ENCODE results near the gene ERVFRD-1.
"Not testable (repeated sequence)": the region's sequence is repeated elsewhere in the genome, so short reads cannot be mapped to it uniquely, and the experiment has no call there.

Gene ERVFRD-1

DNA sequence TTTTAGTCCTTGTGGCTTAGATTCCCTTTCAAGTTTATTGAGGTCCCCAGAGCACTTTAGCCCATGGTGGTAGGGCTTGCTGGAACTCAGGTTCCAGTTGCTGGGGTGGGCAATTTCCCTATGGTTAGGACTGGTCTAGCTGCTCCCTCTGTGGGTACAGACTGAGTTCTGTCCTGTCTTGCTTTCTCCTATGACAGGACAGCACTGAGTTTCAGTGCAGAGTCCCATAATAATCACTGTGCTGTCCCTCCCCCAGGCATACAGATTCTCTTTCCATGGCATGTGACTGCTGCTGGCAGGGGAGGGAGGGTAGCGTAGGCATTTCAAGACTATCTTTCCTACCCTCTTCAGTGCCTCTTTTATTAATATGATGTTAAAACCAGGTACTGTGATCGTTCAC lies 17.1 kb upstream of the ERVFRD-1 start:
- no peak overlapping the region for H3K4me3 ChIP-seq (ENCODE audit: low read depth, low read length)
- TF ChIP-seq, protein P1, sequence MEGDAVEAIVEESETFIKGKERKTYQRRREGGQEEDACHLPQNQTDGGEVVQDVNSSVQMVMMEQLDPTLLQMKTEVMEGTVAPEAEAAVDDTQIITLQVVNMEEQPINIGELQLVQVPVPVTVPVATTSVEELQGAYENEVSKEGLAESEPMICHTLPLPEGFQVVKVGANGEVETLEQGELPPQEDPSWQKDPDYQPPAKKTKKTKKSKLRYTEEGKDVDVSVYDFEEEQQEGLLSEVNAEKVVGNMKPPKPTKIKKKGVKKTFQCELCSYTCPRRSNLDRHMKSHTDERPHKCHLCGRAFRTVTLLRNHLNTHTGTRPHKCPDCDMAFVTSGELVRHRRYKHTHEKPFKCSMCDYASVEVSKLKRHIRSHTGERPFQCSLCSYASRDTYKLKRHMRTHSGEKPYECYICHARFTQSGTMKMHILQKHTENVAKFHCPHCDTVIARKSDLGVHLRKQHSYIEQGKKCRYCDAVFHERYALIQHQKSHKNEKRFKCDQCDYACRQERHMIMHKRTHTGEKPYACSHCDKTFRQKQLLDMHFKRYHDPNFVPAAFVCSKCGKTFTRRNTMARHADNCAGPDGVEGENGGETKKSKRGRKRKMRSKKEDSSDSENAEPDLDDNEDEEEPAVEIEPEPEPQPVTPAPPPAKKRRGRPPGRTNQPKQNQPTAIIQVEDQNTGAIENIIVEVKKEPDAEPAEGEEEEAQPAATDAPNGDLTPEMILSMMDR (IDR thresholded peaks at IDR 0.05; ENCODE audit: low read depth, low read length): no peak

- TF ChIP-seq, protein P1 (IDR thresholded peaks at IDR 0.05; ENCODE audit: low read depth, low read length): no peak
These were observed 15.4 kb upstream of the ERVFRD-1 start for GRCh38 chr6:11126876-11127275.

DNA sequence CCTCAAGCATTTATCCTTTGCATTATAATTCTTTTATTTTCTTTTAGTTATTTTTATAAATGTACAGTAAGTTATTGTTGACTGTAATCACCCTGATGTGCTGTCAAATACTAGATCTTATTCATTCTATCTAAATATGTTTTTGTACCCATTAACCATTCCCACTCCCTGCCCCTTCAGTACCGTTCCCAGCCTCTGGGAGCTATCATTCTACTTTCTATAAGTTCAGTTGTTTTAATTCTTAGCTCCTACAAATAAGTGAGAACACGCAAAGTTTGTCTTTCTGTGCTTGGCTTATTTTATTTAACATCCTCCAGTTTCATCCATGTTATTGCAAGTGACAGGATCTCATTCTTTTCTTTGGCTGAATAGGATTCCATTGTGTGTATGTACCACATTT lies 12.5 kb upstream of the ERVFRD-1 start:
- no peak overlapping the region for H3K4me3 ChIP-seq (ENCODE audit: low read depth, low read length)
- TF ChIP-seq, protein P1 (IDR thresholded peaks at IDR 0.05; ENCODE audit: low read depth, low read length): no peak

More at GRCh38 chr6:11126876-11127275, 15.4 kb upstream of the ERVFRD-1 start:
- H3K4me3 ChIP-seq (ENCODE audit: low read depth, low read length): no peak overlapping the region

DNA sequence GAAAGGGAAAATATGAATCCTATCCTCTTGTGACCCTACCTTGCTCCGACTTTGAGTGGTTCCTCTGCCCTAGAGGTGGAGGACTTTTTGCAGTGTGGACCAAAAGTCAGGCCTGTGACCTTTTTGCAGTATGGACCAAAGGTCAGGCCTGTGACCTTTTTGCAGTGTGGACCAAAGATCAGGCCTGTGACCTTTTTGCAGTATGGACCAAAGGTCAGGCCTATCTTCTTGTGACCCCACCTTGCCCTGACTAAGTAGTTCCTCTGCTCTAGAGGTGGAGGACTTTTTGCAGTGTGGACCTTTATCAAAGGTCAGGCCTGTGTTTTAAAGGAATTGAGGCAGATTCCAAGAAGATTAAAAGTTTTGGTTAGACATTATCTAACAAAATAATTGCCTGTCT lies 10.9 kb upstream of the ERVFRD-1 start:
- H3K4me3 ChIP-seq (ENCODE audit: low read depth, low read length): no peak overlapping the region
- TF ChIP-seq, protein P1 (IDR thresholded peaks at IDR 0.05; ENCODE audit: low read depth, low read length): no peak

GRCh38 chr6:11121851-11122250 lies 10.3 kb upstream of the ERVFRD-1 start:
- H3K4me3 ChIP-seq (ENCODE audit: low read depth, low read length): no peak overlapping the region
- TF ChIP-seq, protein P1 (IDR thresholded peaks at IDR 0.05; ENCODE audit: low read depth, low read length): no peak

GRCh38 chr6:11120271-11121005 lies 8.9 kb upstream of the ERVFRD-1 start:
- H3K4me3 ChIP-seq (ENCODE audit: low read depth, low read length): no peak overlapping the region
- TF ChIP-seq, protein P1 (IDR thresholded peaks at IDR 0.05; ENCODE audit: low read depth, low read length): no peak

- not testable (repeated sequence) for H3K4me3 ChIP-seq (ENCODE audit: low read depth, low read length)
These were observed 4.4 kb upstream of the ERVFRD-1 start for GRCh38 chr6:11115808-11116536.
